Measurements from ENCODE around the gene AHDC1.
A peak's percentile ranks its signal among the peaks of the same experiment; 100 is the strongest.
"Not testable (repeated sequence)": the region's sequence is repeated elsewhere in the genome, so short reads cannot be mapped to it uniquely, and the experiment has no call there.

Gene AHDC1

DNA sequence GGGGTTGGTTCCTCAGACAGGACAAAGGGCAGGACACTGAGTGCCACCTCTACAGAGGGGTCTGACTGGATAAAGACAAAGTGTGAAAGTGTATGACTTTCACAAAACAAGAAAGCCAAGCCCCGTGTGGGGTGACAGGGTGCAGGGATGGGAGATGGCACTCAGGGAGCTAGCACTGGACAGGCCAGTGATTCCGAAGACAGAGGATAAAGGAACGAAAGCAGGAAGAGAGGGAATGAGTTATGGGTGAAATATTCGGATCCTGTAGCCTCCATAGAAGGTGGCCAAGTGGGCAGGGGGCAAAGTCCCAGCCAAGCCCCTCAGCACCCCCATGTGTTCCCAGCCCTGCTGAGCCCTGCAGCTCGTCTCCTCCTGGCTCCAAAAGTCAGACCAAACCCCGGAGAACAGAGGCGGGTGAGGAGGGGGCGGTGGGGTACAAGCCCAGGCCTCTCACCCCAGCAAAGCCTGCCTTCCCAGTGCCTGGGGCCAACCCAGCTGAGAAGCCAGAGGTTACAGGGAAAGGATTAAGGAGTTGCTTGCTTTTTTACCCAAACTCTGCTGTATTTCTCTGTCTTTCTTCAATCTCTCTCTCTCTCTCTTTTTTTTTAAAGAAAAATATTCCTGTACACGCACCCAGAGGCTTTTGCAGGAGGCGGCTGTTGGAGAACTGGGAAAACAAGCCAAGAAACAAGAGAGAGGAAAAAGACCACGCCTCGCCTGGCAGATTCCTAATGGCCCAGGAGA, 99.9 kb downstream of the AHDC1 start:
- Mint-ChIP-seq H3K4me1 (ENCODE audit: low read depth) (peaks cover 1% of the 10 kb centered on the region), H3K4me3 (no peak overlapping the region), H3K27me3 (ENCODE audit: low read depth) (peaks cover 3% of the 10 kb centered on the region), H3K9me3 (no peaks in the 10 kb centered on the region), H3K36me3 (ENCODE audit: low read depth) (no peaks in the 10 kb centered on the region), H3K27ac (no peak overlapping the region)

DNA sequence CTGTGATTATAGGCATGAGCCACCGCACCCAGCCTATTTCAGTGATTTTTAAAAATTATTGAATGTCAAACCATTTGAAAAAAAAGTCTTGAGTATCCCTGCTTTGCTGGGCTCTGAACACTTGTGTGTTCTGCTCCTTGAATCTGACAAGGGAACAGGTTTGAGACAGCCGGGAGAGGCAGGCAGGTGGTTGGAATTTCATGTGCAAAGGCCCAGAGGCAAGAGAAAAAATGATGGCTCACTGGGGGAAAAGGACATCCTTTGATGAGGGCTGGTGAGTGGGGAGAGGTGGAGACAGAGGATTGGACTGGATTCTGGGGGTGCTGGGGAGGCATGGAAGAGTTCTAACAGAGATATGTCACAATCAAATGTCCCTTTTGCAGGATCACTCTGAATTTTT, 100.9 kb downstream of the AHDC1 start:
- H3K4me3 Mint-ChIP-seq, result no peak overlapping the region
- H3K9me3 Mint-ChIP-seq, result no peaks in the 10 kb centered on the region
- H3K4me1 Mint-ChIP-seq (ENCODE audit: low read depth), result peaks cover 1% of the 10 kb centered on the region
- H3K36me3 Mint-ChIP-seq (ENCODE audit: low read depth), result no peaks in the 10 kb centered on the region
- peaks cover 6% of the 10 kb centered on the region for H3K27me3 Mint-ChIP-seq (ENCODE audit: low read depth)
- no peak overlapping the region for H3K27ac Mint-ChIP-seq

DNA sequence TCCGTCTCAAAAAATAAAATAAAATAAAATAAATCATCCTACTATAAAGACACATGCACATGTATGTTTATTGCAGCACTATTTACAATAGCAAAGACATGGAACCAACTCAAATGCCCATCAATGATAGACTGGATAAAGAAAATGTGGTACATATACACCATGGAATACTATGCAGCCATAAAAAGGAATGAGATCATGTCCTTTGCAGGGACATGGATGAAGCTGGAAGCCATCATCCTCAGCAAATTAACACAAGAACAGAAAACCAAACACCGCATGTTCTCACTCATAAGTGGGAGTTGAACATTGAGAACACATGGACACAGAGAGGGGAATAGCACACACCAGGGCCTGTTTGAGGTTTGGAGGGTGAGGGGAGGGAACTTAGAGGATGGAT, 102.8 kb downstream of the AHDC1 start:
- not testable (repeated sequence) for H3K4me1 Mint-ChIP-seq (ENCODE audit: low read depth); H3K4me3 Mint-ChIP-seq; H3K36me3 Mint-ChIP-seq (ENCODE audit: low read depth); H3K9me3 Mint-ChIP-seq; H3K27ac Mint-ChIP-seq; H3K27me3 Mint-ChIP-seq (ENCODE audit: low read depth)

DNA sequence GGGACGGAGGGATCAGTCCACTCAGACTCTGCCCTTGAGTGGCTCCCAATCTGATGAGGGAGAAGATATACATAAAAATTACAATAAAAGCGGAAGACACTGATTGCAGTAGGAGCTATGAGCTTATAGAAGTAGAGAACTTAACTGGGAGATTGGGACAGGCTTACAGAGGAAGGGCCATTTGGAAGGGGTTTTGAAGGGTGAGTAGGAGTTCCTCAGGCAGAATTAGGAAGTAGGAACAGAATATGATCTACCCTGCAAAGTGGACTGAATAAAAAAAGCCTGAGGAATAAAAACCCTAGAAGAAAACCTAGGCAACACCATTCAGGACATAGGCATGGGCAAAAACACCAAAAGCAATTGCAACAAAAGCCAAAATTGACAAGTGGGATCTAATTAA, 104.8 kb downstream of the AHDC1 start:
- no peak overlapping the region for H3K27ac Mint-ChIP-seq
- H3K4me3 Mint-ChIP-seq, result no peak overlapping the region
- H3K27me3 Mint-ChIP-seq (ENCODE audit: low read depth), result peaks cover 6% of the 10 kb centered on the region
- no peaks in the 10 kb centered on the region for H3K4me1 Mint-ChIP-seq (ENCODE audit: low read depth)
- H3K36me3 Mint-ChIP-seq (ENCODE audit: low read depth), result no peaks in the 10 kb centered on the region
- H3K9me3 Mint-ChIP-seq, result no peaks in the 10 kb centered on the region

DNA sequence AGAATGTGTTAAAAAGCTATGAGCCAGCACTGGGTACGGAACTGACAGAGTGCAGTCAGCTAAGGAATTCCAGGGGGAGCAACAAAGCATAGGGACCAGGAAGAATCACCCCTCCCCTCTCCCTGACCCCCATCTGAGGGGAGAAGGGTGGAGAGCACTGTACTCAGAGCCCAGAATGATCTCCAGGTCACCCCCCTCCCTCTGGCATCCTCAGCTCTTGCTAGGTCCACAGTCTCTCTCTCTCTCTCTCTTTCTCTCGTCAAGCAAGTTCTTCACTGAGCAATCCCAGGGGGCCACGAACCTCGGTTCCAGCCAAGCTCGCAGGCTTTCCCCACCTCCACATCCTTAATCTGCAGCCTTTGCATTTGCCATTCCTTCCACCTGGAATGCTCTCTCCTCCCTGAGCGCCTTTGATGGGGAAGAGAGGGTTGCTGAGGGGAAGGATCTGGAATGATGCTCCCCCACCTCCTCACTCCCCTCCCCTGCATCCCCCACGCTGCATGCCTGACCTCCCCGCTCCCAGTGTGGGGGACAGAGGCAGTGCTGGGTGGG, 107.3 kb downstream of the AHDC1 start:
- H3K27ac Mint-ChIP-seq, result no peak overlapping the region
- peaks cover 5% of the 10 kb centered on the region for H3K4me1 Mint-ChIP-seq (ENCODE audit: low read depth)
- no peaks in the 10 kb centered on the region for H3K36me3 Mint-ChIP-seq (ENCODE audit: low read depth)
- no peaks in the 10 kb centered on the region for H3K9me3 Mint-ChIP-seq
- H3K4me3 Mint-ChIP-seq, result no peak overlapping the region
- H3K27me3 Mint-ChIP-seq (ENCODE audit: low read depth), result peaks cover 6% of the 10 kb centered on the region

DNA sequence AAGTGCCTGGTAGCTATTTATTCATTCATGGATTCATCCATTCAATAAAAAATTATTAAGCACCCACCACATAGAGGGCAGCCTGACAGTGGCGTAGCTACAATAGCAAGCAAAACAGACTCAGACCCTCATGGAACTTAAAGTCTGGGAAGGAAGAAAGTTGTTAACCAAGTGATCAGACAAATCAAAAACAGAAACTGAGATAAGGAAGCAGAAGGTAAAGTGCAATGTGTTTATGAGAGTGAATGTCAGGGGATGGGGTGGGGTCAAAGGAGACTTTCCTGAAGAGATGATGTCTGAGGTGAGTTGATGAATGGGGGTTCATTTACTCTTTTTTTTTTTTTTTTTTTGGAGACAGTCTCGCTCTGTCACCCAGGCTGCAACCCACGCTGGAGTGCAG, 111.1 kb downstream of the AHDC1 start:
- Mint-ChIP-seq H3K4me1 (ENCODE audit: low read depth) (peaks cover 23% of the 10 kb centered on the region), H3K27ac (no peak overlapping the region), H3K36me3 (ENCODE audit: low read depth) (peaks cover 8% of the 10 kb centered on the region), H3K27me3 (ENCODE audit: low read depth) (no peaks in the 10 kb centered on the region), H3K9me3 (no peaks in the 10 kb centered on the region), H3K4me3 (no peak overlapping the region)

DNA sequence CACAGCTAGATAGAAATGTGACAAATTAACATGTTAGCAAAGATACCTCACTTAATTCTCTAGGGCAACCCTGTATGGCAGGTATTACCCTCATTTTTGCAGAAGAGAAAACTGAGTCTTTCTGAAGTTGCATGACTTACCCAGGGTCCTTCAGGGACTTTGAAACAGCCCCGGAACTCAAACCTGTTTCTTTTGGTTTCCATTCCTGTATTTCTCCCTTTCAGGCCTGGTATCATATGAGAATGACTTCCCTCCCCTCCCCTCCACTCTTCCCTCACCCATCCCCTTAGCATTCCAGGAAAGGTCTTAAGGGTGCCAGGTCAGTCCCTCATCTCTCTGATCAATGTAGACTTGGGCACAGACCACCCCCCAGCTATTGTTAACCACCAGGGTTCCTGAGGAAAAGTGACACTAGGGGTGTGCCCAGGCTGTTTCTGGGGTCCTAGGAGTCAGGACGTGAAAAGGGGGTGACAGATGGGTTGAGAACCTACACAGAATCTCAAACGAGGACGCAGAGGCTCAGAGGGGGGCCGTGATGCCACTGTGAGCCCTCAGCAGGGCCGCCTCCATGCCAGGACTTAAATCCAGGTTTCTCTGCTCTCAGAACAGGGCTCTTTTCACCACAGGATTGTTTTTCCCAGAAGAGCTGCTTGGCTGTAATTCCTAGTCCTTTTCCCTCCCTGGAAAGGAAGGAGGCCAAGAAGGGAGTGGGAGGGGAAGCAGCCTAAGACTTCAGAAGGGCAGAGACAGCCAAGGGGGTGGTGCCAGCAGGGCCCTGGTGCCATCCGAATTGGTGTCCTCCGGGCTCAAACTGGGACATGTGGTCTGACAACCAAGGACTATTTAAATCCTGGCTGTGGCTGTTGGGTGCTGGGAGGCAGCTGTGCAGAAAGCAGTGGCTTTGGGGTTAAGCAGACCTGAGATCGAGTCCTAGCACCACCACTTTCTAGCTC, 111.9 kb downstream of the AHDC1 start:
- H3K27ac Mint-ChIP-seq, result no peak overlapping the region
- no peaks in the 10 kb centered on the region for H3K9me3 Mint-ChIP-seq
- H3K4me3 Mint-ChIP-seq, result no peak overlapping the region
- peaks cover 8% of the 10 kb centered on the region for H3K36me3 Mint-ChIP-seq (ENCODE audit: low read depth)
- peaks cover 23% of the 10 kb centered on the region for H3K4me1 Mint-ChIP-seq (ENCODE audit: low read depth)
- no peaks in the 10 kb centered on the region for H3K27me3 Mint-ChIP-seq (ENCODE audit: low read depth)

DNA sequence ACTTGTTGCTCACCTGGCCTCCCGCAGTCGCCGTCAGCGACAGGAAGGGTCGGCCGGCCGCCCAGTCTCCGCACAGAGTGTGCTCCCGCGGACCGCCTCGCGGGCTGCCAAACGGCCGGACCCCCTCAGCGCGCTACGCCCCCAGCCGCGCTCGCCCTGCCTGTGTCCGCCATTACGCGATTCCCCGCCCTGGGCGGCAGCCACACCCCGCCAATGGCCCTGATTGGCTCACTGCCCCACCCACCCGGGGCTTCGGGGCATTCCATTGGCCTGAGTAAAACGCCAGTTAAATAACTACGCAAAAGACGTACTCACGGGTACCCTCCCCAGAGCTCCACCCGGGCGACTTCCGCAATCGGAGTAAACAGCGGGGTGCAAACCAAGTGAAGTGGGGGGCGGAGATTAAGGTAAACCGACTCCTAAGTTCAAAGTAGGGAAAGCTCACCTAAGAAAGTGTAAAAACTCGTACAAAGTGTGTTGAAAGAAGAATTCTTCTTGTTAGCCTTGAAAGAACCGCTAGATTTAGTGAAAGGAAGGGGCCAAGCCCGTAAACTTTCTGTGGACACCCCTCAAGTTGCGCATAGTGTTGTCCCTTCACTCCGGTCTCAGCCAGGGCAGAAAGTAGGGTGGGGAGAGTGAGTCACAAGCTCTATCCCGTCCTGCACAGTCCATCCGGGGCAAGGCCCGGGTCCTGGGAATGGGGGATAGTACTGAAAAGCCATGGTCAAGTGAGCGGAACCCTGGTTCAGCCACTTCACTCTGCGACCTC, 113.8 kb downstream of the AHDC1 start, which contains the start of gene WASF2:
Gene WASF2, minus strand, starts transcription at position 195 of the 769 bp plus-strand sequence. CDS start 61,277 bp downstream, outside the sequence.
- peak within 1 kb of the TSS; percentile 94 for H3K4me3 Mint-ChIP-seq

DNA sequence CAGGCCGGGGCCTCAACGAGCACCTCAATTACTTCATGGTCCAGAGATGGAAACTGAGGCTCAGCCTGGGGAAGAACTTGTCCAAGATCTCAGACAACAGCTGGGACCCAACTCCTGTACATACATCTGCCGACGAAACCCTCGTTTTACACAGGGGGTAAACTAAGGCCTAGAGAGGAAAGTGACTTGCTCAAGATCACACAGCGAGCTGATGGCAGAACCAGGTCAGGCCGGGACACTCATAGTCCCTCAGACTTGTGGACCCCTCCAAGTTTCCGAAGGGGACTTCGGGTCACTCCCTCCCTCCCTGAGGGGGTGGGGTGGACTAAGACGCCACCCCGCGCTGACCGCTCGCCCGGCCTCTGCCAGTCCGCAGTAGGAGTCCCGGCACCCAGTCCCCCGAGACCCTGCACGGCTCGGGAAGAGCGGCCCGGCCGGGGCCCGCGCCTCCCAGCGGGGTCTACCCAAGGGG, 114.4 kb downstream of the AHDC1 start:
- H3K4me1 Mint-ChIP-seq (ENCODE audit: low read depth), result peaks cover 23% of the 10 kb centered on the region
- H3K27me3 Mint-ChIP-seq (ENCODE audit: low read depth), result no peaks in the 10 kb centered on the region
- no peaks in the 10 kb centered on the region for H3K9me3 Mint-ChIP-seq
- peak overlapping the region; percentile 94 for H3K4me3 Mint-ChIP-seq
- peak overlapping the region; percentile 85 for H3K27ac Mint-ChIP-seq
- H3K36me3 Mint-ChIP-seq (ENCODE audit: low read depth), result peaks cover 8% of the 10 kb centered on the region

More for the DNA sequence above, 113.8 kb downstream of the AHDC1 start, which contains the start of gene WASF2:
- Mint-ChIP-seq H3K9me3 (no peaks in the 10 kb centered on the region), H3K27me3 (ENCODE audit: low read depth) (no peaks in the 10 kb centered on the region), H3K36me3 (ENCODE audit: low read depth) (peaks cover 8% of the 10 kb centered on the region), H3K4me1 (ENCODE audit: low read depth) (peaks cover 23% of the 10 kb centered on the region), H3K27ac (peak within 1 kb of the TSS; percentile 99)

DNA sequence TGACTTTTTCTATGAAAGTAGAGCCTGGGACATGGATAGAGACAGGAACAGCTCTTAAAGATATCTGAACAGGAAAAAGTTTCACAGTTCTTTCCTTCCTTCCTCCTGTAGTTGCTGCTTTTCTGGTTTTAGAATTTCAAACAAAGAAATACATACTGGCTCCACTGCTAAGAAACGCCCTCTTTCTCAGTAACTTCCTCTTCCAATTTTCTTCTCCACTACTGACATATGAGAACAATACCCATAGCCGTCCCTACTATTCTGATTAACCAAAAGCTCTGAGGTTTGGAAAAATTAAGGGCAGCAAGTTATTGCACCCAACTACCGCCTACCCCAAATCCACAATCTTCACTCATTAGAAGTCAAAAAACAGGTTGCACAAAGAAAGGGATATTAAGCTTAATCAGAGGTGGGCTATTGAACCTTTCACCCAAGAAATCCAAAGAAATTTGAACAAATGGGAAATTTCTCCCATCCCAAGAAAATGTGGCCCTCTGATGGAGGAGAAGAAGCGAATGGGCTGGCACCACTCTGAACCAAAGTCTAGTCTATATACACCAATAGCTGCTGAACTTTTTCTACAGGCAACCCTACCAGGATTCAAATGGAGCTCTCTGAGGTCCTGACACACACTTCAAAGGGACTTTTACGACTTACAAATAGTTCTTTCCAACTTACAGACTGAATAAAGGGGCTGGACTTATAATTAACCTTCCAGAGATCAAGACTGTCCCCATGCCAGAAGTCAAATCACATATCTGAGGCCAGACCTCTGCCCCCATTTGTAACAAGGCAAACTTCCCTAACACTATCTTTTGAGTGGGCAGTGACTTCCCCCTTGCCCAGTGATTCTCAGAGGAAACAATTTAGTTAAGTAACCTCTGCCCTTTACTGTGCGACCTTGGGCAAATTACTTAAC, 115.7 kb downstream of the AHDC1 start:
- peaks cover 8% of the 10 kb centered on the region for H3K36me3 Mint-ChIP-seq (ENCODE audit: low read depth)
- no peaks in the 10 kb centered on the region for H3K9me3 Mint-ChIP-seq
- peak overlapping the region; percentile 85 for H3K27ac Mint-ChIP-seq
- H3K4me3 Mint-ChIP-seq, result peak overlapping the region; percentile 94
- H3K27me3 Mint-ChIP-seq (ENCODE audit: low read depth), result no peaks in the 10 kb centered on the region
- H3K4me1 Mint-ChIP-seq (ENCODE audit: low read depth), result peaks cover 23% of the 10 kb centered on the region

DNA sequence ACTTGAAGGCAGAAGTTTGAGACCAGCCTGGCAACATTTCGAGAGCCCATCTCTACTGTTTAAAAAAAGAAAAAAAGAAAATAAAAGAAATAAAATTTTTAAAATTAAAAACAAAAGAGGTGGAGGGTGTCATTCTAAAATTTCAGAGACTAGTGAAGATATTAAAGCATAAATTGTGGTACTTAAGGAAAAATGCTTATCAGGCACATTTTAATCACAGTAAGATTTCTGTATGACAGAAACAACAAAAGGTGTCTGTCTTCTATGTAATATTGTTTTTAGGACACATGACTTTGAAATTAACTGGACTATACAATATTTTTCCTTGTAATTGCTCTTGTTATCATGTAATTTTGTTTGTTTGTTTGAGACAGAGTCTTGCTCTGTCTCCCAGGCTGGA, 118.6 kb downstream of the AHDC1 start:
- H3K4me1 Mint-ChIP-seq (ENCODE audit: low read depth), result peaks cover 25% of the 10 kb centered on the region

More for the DNA sequence above, 118.6 kb downstream of the AHDC1 start:
- Mint-ChIP-seq H3K27me3 (ENCODE audit: low read depth) (no peaks in the 10 kb centered on the region), H3K27ac (no peak overlapping the region), H3K4me3 (no peak overlapping the region), H3K9me3 (no peaks in the 10 kb centered on the region), H3K36me3 (ENCODE audit: low read depth) (peaks cover 8% of the 10 kb centered on the region)

All from T-helper 1 cell treated with Interleukin-12 subunit alpha and Interleukin-12 subunit beta and Interleukin-4 antibody, amounts not matched to agents 30 μg/mL and 1 μg/mL, for 36 hours (primary cell).